SH-SY5Y (cell line): ENCODE measurements around the gene SATB1.

Experiments
- GATA2 ChIP-seq: IDR thresholded peaks from 2 replicates; pipeline ENCODE4 v1.6.1; 2011; ENCODE audit warnings: mild to moderate bottlenecking, low read depth, low read length
- GATA3 ChIP-seq: IDR thresholded peaks from 2 replicates; pipeline ENCODE4 v1.6.1; 2011; ENCODE audit warnings: low read depth, mild to moderate bottlenecking, low read length, moderate library complexity

The SATB1 gene

GRCh38 chr3:18302517-18302916 lies 122.6 kb downstream of the SATB1 start:
- TF ChIP-seq GATA2: no peak
- TF ChIP-seq GATA3: no peak

GRCh38 chr3:18301781-18302180 lies 123.4 kb downstream of the SATB1 start:
- TF ChIP-seq GATA3: no peak
- TF ChIP-seq GATA2: no peak

- no peak for TF ChIP-seq GATA2
- no peak for TF ChIP-seq GATA3
These were observed 124.2 kb downstream of the SATB1 start for GRCh38 chr3:18300916-18301315.

- TF ChIP-seq GATA2: no peak
- TF ChIP-seq GATA3: no peak
These were observed 128.0 kb downstream of the SATB1 start for GRCh38 chr3:18297126-18297525.
